Measurements from ENCODE around the gene SETDB2. TPM values are rescaled to one million over a fixed set of nuclear protein-coding genes. Genes with fewer than 3 reads are reported as not detected.

Gene SETDB2
- polyA plus RNA-seq, 1 donor from 2014 or later = 14.6 TPM

DNA sequence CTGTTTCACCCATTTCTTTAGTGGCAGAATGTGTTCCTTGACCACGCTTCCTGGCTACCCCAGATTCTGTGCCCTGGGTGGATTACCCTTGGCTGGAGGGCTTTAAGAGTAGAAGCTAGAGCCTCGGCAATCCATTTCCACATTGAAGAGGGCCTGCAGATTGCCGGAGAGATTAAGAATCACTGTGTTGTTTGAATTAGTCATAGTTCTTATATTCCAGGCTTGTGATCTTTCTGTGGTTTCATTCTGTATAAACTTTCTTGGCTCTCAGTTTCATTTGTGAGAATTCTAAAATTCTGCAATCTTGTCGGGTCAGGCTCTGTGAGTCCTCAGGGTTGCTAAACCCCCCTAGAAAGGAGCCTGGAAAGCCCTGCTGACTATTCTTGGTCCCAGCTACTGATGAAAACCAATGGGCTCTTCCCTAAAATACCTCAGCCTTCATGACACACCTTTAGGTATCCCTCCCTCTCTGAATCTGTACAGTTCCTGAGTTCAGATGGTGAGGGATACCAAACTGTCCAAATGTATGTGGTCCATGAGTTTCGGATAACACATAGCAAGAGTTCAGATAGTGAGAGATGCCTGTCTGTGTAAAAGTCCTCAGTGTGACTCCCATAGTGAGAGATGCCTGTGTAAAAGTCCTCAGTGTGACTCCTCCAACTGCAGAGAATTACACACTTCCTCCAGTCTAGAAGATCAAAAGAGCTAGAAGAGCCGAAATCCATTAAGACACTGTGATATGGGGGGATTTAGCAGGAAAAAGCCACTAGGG lies 56.0 kb downstream of the SETDB2 start:
- H3K36me3 ChIP-seq (ENCODE audit: insufficient read depth, low read length) = no peaks in the 10 kb centered on the region
- H3K9ac ChIP-seq (ENCODE audit: low read length) = no peak overlapping the region
- H2AFZ ChIP-seq (ENCODE audit: low read depth, low read length) = no peak overlapping the region
- no peaks in the 10 kb centered on the region for H3K27me3 ChIP-seq (ENCODE audit: insufficient read depth, low read depth, low read length)
- no peak overlapping the region for H3K4me2 ChIP-seq (ENCODE audit: low read length)
- no peak overlapping the region for H3K27ac ChIP-seq (ENCODE audit: low read length)
- no peaks in the 10 kb centered on the region for H4K20me1 ChIP-seq (ENCODE audit: insufficient read depth)
- no peaks in the 10 kb centered on the region for H3K79me2 ChIP-seq (replicated peaks; ENCODE audit: insufficient read depth, low read length)
- no peaks in the 10 kb centered on the region for H3F3A ChIP-seq (ENCODE audit: insufficient read depth, low read length, poor library complexity, severe bottlenecking)
- no peak overlapping the region for H3K4me3 ChIP-seq (ENCODE audit: low read length)
- no peaks in the 10 kb centered on the region for H3K9me3 ChIP-seq (ENCODE audit: low read length)
- TF ChIP-seq REST (IDR thresholded peaks at IDR 0.05; ENCODE audit: borderline replicate concordance) (no peak), EP300 (conservative IDR thresholded peaks at IDR 0.05; ENCODE audit: poor library complexity, severe bottlenecking) (no peak), CTCF (IDR thresholded peaks at IDR 0.05; ENCODE audit: poor library complexity, severe bottlenecking) (no peak)
- H3K9me2 ChIP-seq (ENCODE audit: insufficient read depth, low read length) = no peaks in the 10 kb centered on the region

GRCh38 chr13:49502954-49503353 lies 58.9 kb downstream of the SETDB2 start:
- H3K4me2 ChIP-seq (ENCODE audit: low read length) = no peak overlapping the region
- TF ChIP-seq TAF1 (IDR thresholded peaks at IDR 0.05; ENCODE audit: low read depth) (no peak), EZH2 (IDR thresholded peaks at IDR 0.05; ENCODE audit: borderline replicate concordance, insufficient read depth, low read length, poor library complexity, severe bottlenecking) (no peak), MXI1 (conservative IDR thresholded peaks at IDR 0.05; ENCODE audit: poor library complexity, severe bottlenecking) (no peak), CTCF (IDR thresholded peaks at IDR 0.05; ENCODE audit: poor library complexity, severe bottlenecking) (no peak), REST (IDR thresholded peaks at IDR 0.05; ENCODE audit: borderline replicate concordance) (no peak), RAD21 (conservative IDR thresholded peaks at IDR 0.05) (no peak), EP300 (conservative IDR thresholded peaks at IDR 0.05; ENCODE audit: poor library complexity, severe bottlenecking) (no peak), SMC3 (conservative IDR thresholded peaks at IDR 0.05; ENCODE audit: poor library complexity) (no peak)
- no peaks in the 10 kb centered on the region for H3K79me2 ChIP-seq (replicated peaks; ENCODE audit: insufficient read depth, low read length)
- no peaks in the 10 kb centered on the region for H4K20me1 ChIP-seq (ENCODE audit: insufficient read depth)
- no peaks in the 10 kb centered on the region for H3K27me3 ChIP-seq (ENCODE audit: insufficient read depth, low read depth, low read length)
- no peak overlapping the region for H3K9ac ChIP-seq (ENCODE audit: low read length)
- H2AFZ ChIP-seq (ENCODE audit: low read depth, low read length) = no peak overlapping the region
- H3K4me3 ChIP-seq (ENCODE audit: low read length) = no peak overlapping the region
- no peaks in the 10 kb centered on the region for H3K36me3 ChIP-seq (ENCODE audit: insufficient read depth, low read length)
- no peaks in the 10 kb centered on the region for H3K9me2 ChIP-seq (ENCODE audit: insufficient read depth, low read length)
- no peaks in the 10 kb centered on the region for H3F3A ChIP-seq (ENCODE audit: insufficient read depth, low read length, poor library complexity, severe bottlenecking)
- H3K9me3 ChIP-seq (ENCODE audit: low read length) = no peaks in the 10 kb centered on the region
- H3K27ac ChIP-seq (ENCODE audit: low read length) = no peak overlapping the region
